Neural progenitor cell (in vitro differentiated cells): Measurements from ENCODE around the gene SPATC1L. TPM values are rescaled to one million over a fixed set of nuclear protein-coding genes. Genes with fewer than 3 reads are reported as not detected.

Experiments
- DNase-seq: peaks from one replicate; pipeline ENCODE4 v3.0.0-alpha.2; 2016; ENCODE audit warnings: low spot score
- H2AFZ ChIP-seq: fragments of 200-600 bp; sonication (generic); replicated peaks from 2 replicates; pipeline ENCODE4 v1.6.1; 2016; ENCODE audit warnings: antibody characterized with exemption
- H3F3A ChIP-seq: fragments of 200-600 bp; sonication (generic); 2 replicates; pipeline ENCODE4 v1.6.1; 2016; ENCODE audit warnings: antibody characterized with exemption, low read depth
- H3K27ac ChIP-seq: fragments of 200-600 bp; sonication (generic); 2 replicates; pipeline ENCODE4 v1.5.1; 2016; ENCODE audit warnings: mild to moderate bottlenecking
- H3K27me3 ChIP-seq: fragments of 200-600 bp; sonication (generic); 2 replicates; pipeline ENCODE4 v1.6.1; 2016; ENCODE audit warnings: mild to moderate bottlenecking, moderate library complexity
- H3K36me3 ChIP-seq: fragments of 200-600 bp; sonication (generic); 2 replicates; pipeline ENCODE4 v1.5.1; 2016
- H3K4me1 ChIP-seq: fragments of 200-600 bp; sonication (generic); 2 replicates; pipeline ENCODE4 v1.6.1; 2016; ENCODE audit warnings: mixed run types
- H3K4me2 ChIP-seq: fragments of 200-600 bp; sonication (generic); 2 replicates; pipeline ENCODE4 v1.6.1; 2016
- H3K4me3 ChIP-seq: fragments of 200-600 bp; sonication (generic); 2 replicates; pipeline ENCODE4 v1.5.1; 2016
- H3K79me2 ChIP-seq: fragments of 200-600 bp; sonication (generic); 2 replicates; pipeline ENCODE4 v1.6.1; 2016; ENCODE audit warnings: low read depth
- H3K9ac ChIP-seq: fragments of 200-600 bp; sonication (generic); 2 replicates; pipeline ENCODE4 v1.6.1; 2016
- H3K9me3 ChIP-seq: fragments of 200-600 bp; sonication (generic); 2 replicates; pipeline ENCODE4 v1.5.1; 2016; ENCODE audit warnings: low read depth
- H4K20me1 ChIP-seq: fragments of 200-600 bp; sonication (generic); 2 replicates; pipeline ENCODE4 v1.6.1; 2016; ENCODE audit warnings: low read depth
- H3K27ac Mint-ChIP-seq: 3 replicates; pipeline ENCODE4 v1.8.0; 2021; ENCODE audit warnings: mixed read lengths
- H3K27me3 Mint-ChIP-seq: 2 replicates; pipeline ENCODE4 v1.8.0; 2022; ENCODE audit warnings: low read depth, mild to moderate bottlenecking, inconsistent platforms, moderate library complexity, mixed read lengths; ENCODE audit not compliant: insufficient read depth
- H3K36me3 Mint-ChIP-seq: 3 replicates; pipeline ENCODE4 v1.8.0; 2021; ENCODE audit warnings: mixed read lengths
- H3K4me1 Mint-ChIP-seq: 3 replicates; pipeline ENCODE4 v1.8.0; 2021; ENCODE audit warnings: mixed read lengths
- H3K4me3 Mint-ChIP-seq: 3 replicates; pipeline ENCODE4 v1.8.0; 2021; ENCODE audit warnings: mild to moderate bottlenecking, moderate library complexity, mixed read lengths
- H3K9me3 Mint-ChIP-seq: 3 replicates; pipeline ENCODE4 v1.8.0; 2020; ENCODE audit warnings: mixed read lengths
- EZH2 ChIP-seq: fragments of 200-600 bp; sonication (generic); IDR thresholded peaks from 2 replicates; pipeline ENCODE4 v1.6.1; 2017; ENCODE audit warnings: antibody characterized with exemption, mild to moderate bottlenecking, moderate library complexity
- EZH2phosphoT487 ChIP-seq: fragments of 200-600 bp; sonication (generic); IDR thresholded peaks from 2 replicates; pipeline ENCODE4 v1.6.1; 2017; ENCODE audit warnings: antibody characterized with exemption
- total RNA-seq: library from RNA; depleted of rRNA; stranded (reverse); fragments of >200 nt; gene quantifications from 2 replicates; pipeline ENCODE4 v1.2.3, GENCODE V29; 2015; ENCODE audit warnings: low replicate concordance
- TF ChIP-seq, protein P1 (sequence below): fragments of 200-600 bp; sonication (generic); IDR thresholded peaks from 2 replicates; pipeline ENCODE4 v1.5.1; 2017; ENCODE audit warnings: antibody characterized with exemption, mild to moderate bottlenecking

Gene SPATC1L
- total RNA-seq, 1 donor from 2014 or later = 5.1 TPM

GRCh38 chr21:46219591-46220239 lies 35.5 kb upstream of the SPATC1L start:
- H3K9me3 Mint-ChIP-seq = no peaks in the 10 kb centered on the region
- Histone ChIP-seq H3K27me3 (no peaks in the 10 kb centered on the region), H3K4me1 (no peaks in the 10 kb centered on the region), H3K4me3 (no peak overlapping the region), H3K27ac (no peak overlapping the region), H3K9ac (no peak overlapping the region), H3K79me2 (peaks cover 30% of the 10 kb centered on the region), H3K36me3 (no peaks in the 10 kb centered on the region), H4K20me1 (peaks cover 5% of the 10 kb centered on the region), H3K9me3 (no peaks in the 10 kb centered on the region), H2AFZ (no peak overlapping the region), H3F3A (no peaks in the 10 kb centered on the region), H3K4me2 (no peak overlapping the region)
- peaks cover 28% of the 10 kb centered on the region for H3K36me3 Mint-ChIP-seq
- H3K4me3 Mint-ChIP-seq = no peak overlapping the region
- TF ChIP-seq EZH2phosphoT487 (no peak), EZH2 (no peak)
- TF ChIP-seq, protein P1, sequence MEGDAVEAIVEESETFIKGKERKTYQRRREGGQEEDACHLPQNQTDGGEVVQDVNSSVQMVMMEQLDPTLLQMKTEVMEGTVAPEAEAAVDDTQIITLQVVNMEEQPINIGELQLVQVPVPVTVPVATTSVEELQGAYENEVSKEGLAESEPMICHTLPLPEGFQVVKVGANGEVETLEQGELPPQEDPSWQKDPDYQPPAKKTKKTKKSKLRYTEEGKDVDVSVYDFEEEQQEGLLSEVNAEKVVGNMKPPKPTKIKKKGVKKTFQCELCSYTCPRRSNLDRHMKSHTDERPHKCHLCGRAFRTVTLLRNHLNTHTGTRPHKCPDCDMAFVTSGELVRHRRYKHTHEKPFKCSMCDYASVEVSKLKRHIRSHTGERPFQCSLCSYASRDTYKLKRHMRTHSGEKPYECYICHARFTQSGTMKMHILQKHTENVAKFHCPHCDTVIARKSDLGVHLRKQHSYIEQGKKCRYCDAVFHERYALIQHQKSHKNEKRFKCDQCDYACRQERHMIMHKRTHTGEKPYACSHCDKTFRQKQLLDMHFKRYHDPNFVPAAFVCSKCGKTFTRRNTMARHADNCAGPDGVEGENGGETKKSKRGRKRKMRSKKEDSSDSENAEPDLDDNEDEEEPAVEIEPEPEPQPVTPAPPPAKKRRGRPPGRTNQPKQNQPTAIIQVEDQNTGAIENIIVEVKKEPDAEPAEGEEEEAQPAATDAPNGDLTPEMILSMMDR = no peak
- H3K27me3 Mint-ChIP-seq = peaks cover 10% of the 10 kb centered on the region
- DNase-seq = no peak
- H3K4me1 Mint-ChIP-seq = peaks cover 10% of the 10 kb centered on the region
- no peak overlapping the region for H3K27ac Mint-ChIP-seq

GRCh38 chr21:46218906-46219590 lies 34.8 kb upstream of the SPATC1L start:
- H3K36me3 ChIP-seq = no peaks in the 10 kb centered on the region
- H3K27me3 Mint-ChIP-seq = peaks cover 7% of the 10 kb centered on the region
- H3K27ac Mint-ChIP-seq = peak overlapping the region; percentile 87
- peaks cover 23% of the 10 kb centered on the region for H3K79me2 ChIP-seq
- no peaks in the 10 kb centered on the region for H3F3A ChIP-seq
- peaks cover 24% of the 10 kb centered on the region for H3K36me3 Mint-ChIP-seq
- no peak overlapping the region for H3K27ac ChIP-seq
- H3K4me3 Mint-ChIP-seq = peak overlapping the region; percentile 41
- peaks cover 4% of the 10 kb centered on the region for H3K4me1 Mint-ChIP-seq
- H2AFZ ChIP-seq = no peak overlapping the region
- TF ChIP-seq, protein P1 = no peak
- TF ChIP-seq EZH2 = no peak
- no peak for TF ChIP-seq EZH2phosphoT487
- H3K4me2 ChIP-seq = no peak overlapping the region
- H3K9me3 ChIP-seq = no peaks in the 10 kb centered on the region
- DNase-seq = no peak
- H3K27me3 ChIP-seq = no peaks in the 10 kb centered on the region
- no peaks in the 10 kb centered on the region for H3K4me1 ChIP-seq
- H4K20me1 ChIP-seq = peaks cover 5% of the 10 kb centered on the region
- H3K9me3 Mint-ChIP-seq = no peaks in the 10 kb centered on the region
- H3K9ac ChIP-seq = no peak overlapping the region
- no peak overlapping the region for H3K4me3 ChIP-seq

DNA sequence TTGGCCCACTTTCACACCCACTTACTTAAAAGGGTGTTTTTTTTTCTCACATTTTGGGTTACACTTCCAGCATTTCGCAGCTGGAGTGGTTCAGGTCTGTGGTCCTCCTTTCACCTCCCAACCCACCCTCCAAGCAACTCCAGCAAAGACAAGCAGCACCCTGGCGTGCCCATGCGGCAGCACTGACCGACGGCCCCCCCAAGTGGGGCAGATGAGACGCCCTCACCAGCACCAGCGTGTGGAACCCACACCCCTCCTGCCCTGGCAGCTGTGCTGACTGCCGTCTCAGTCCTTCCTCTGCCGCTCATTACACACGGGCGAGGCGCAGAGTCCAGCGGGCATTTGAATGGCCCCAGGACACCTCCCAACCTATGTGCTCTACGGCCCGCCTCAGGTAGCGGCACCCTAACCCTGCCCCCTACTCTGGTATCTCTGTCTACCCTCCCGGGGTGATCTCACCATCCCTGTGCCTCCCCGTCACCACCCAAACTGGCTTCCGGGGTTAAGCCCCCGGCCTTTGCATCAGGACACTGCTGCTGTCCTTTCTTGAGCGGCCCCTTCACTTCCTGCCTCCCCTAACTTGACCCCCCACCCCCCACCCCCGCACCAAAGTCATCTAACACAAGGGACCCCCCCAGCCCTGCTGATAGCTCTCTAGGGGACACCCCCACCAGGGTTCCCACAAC lies 33.4 kb upstream of the SPATC1L start:
- Histone ChIP-seq H4K20me1 (peaks cover 3% of the 10 kb centered on the region), H3K79me2 (peaks cover 11% of the 10 kb centered on the region), H3F3A (no peaks in the 10 kb centered on the region), H3K27ac (no peak overlapping the region), H2AFZ (no peak overlapping the region), H3K4me3 (no peak overlapping the region), H3K9me3 (no peaks in the 10 kb centered on the region), H3K36me3 (no peaks in the 10 kb centered on the region), H3K4me2 (no peak overlapping the region), H3K4me1 (no peaks in the 10 kb centered on the region), H3K27me3 (no peaks in the 10 kb centered on the region), H3K9ac (no peak overlapping the region)
- H3K9me3 Mint-ChIP-seq = no peaks in the 10 kb centered on the region
- no peak overlapping the region for H3K4me3 Mint-ChIP-seq
- no peak overlapping the region for H3K27ac Mint-ChIP-seq
- no peak for DNase-seq
- peaks cover 25% of the 10 kb centered on the region for H3K36me3 Mint-ChIP-seq
- peaks cover 10% of the 10 kb centered on the region for H3K27me3 Mint-ChIP-seq
- H3K4me1 Mint-ChIP-seq = peaks cover 2% of the 10 kb centered on the region
- TF ChIP-seq EZH2phosphoT487 (no peak), EZH2 (no peak)
- TF ChIP-seq, protein P1 = no peak
